Endothelial cell of umbilical vein (primary cell): ENCODE results near the gene LRRC56. TPM values are rescaled to one million over a fixed set of nuclear protein-coding genes. Genes with fewer than 3 reads are reported as not detected.

Experiments used
- BruUV-seq: library from RNA; stranded (reverse); fragments of 400-500 nt; replicated peaks from 2 replicates; lab custom pipeline; 2021; lab: Mats Ljungman, UMichigan
- CTCF ChIA-PET: fragments of 300-600, 350-600 bp; sonication (Branson Sonifier 250); formaldehyde crosslinking; loops from one replicate; lab custom pipeline; 2021; ENCODE audit warnings: antibody characterized with exemption, inconsistent platforms; lab: Charles Lee
- POLR2A ChIA-PET: fragments of 300-600, 350-600 bp; sonication (Branson Sonifier 250); formaldehyde crosslinking; loops from one replicate; lab custom pipeline; 2021; ENCODE audit warnings: antibody characterized with exemption, inconsistent platforms; lab: Charles Lee
- DNase-seq: peaks from one replicate; pipeline ENCODE4 v3.0.0-alpha.2; 2011; ENCODE audit warnings: low read depth, low spot score
- FAIRE-seq: peaks from 2 replicates; lab custom pipeline; 2011; peaks lifted over from hg19 to GRCh38; lab: Jason Lieb, UNC
- H2AFZ ChIP-seq: 2 replicates; pipeline ENCODE4 v1.6.0; 2012; ENCODE audit warnings: low read depth, low read length, control low read depth, inconsistent platforms
- H3K27ac ChIP-seq: 2 replicates; pipeline ENCODE4 v1.5.1; 2011; ENCODE audit warnings: low read depth, mild to moderate bottlenecking, control low read depth, low read length, moderate library complexity; ENCODE audit not compliant: insufficient read depth
- H3K27me3 ChIP-seq, 2 experiments: 2 replicates each; pipeline versions ENCODE4 v1.6.0 to v1.6.1; 2011; ENCODE audit warnings: low read length in 2 of 2, mixed read lengths in 1 of 2; ENCODE audit not compliant: control insufficient read depth in 2 of 2, insufficient read depth in 2 of 2
- H3K36me3 ChIP-seq, 2 experiments: 2 replicates in 1 of 2; 3 replicates in 1 of 2; pipeline ENCODE4 v1.5.1; 2011; ENCODE audit warnings: low read length in 2 of 2, mild to moderate bottlenecking in 1 of 2, moderate library complexity in 1 of 2; ENCODE audit not compliant: control insufficient read depth in 2 of 2, insufficient read depth in 2 of 2; ENCODE audit errors: extremely low read depth in 1 of 2
- H3K4me1 ChIP-seq: 3 replicates; pipeline ENCODE4 v1.5.1; 2011; ENCODE audit warnings: mild to moderate bottlenecking, low read length; ENCODE audit not compliant: control insufficient read depth, insufficient read depth; ENCODE audit errors: extremely low read depth
- H3K4me2 ChIP-seq: 2 replicates; pipeline ENCODE4 v1.6.1; 2011; ENCODE audit warnings: low read length, control low read depth, mixed read lengths; ENCODE audit not compliant: insufficient read depth
- H3K4me3 ChIP-seq, 3 experiments: fragments of 200-600 bp in 1 of 3; sonication (generic), shearing (Covaris generic) in 1 of 3; replicated peaks in 1 of 3; 2 replicates each; pipeline ENCODE4 v1.5.1; 2011 to 2016; ENCODE audit warnings: control low read depth in 3 of 3, low read length in 3 of 3, mild to moderate bottlenecking in 2 of 3, inconsistent platforms in 1 of 3, low read depth in 1 of 3, moderate library complexity in 1 of 3; ENCODE audit not compliant: insufficient read depth in 1 of 3
- H3K79me2 ChIP-seq: 2 replicates; pipeline ENCODE4 v1.6.0; 2012; ENCODE audit warnings: low read length, inconsistent platforms; ENCODE audit not compliant: control insufficient read depth, insufficient read depth
- H3K9ac ChIP-seq: replicated peaks from 2 replicates; pipeline ENCODE3; 2011; ENCODE audit warnings: low read length, control low read depth; ENCODE audit not compliant: insufficient read depth; ENCODE audit errors: extremely low read depth
- H3K9me1 ChIP-seq: replicated peaks from 3 replicates; pipeline ENCODE4 v1.6.0; 2011; ENCODE audit warnings: mild to moderate bottlenecking, low read length; ENCODE audit not compliant: control insufficient read depth, insufficient read depth; ENCODE audit errors: extremely low read depth
- H3K9me3 ChIP-seq: replicated peaks from 2 replicates; pipeline ENCODE4 v1.5.1; 2012; ENCODE audit warnings: low read length, inconsistent platforms; ENCODE audit not compliant: control insufficient read depth, insufficient read depth
- H4K20me1 ChIP-seq: replicated peaks from 2 replicates; pipeline ENCODE3; 2011; ENCODE audit warnings: mild to moderate bottlenecking, low read length; ENCODE audit not compliant: control insufficient read depth, insufficient read depth; ENCODE audit errors: extremely low read depth
- EZH2 ChIP-seq: IDR thresholded peaks from 2 replicates; pipeline ENCODE4 v1.6.1; 2012; ENCODE audit warnings: borderline replicate concordance, low read depth, mild to moderate bottlenecking, moderate library complexity, low read length, inconsistent platforms; ENCODE audit not compliant: severe bottlenecking
- FOS ChIP-seq: IDR thresholded peaks from 2 replicates; pipeline ENCODE4 v1.6.1; 2011; ENCODE audit warnings: mild to moderate bottlenecking, low read length, moderate library complexity, borderline replicate concordance; ENCODE audit not compliant: insufficient read depth
- GATA2 ChIP-seq: IDR thresholded peaks from 2 replicates; pipeline ENCODE4 v1.7.0; 2011; ENCODE audit warnings: low read depth, mild to moderate bottlenecking, moderate library complexity, mixed read lengths, low read length; ENCODE audit not compliant: insufficient read length, insufficient read depth
- JUN ChIP-seq: IDR thresholded peaks from 2 replicates; pipeline ENCODE4 v1.6.1; 2011; ENCODE audit warnings: borderline replicate concordance, low read depth; ENCODE audit not compliant: insufficient read length, insufficient read depth
- MYC ChIP-seq: IDR thresholded peaks from one replicate; pipeline ENCODE4 v1.6.1; 2011; ENCODE audit warnings: mild to moderate bottlenecking, low read depth, low read length
- POLR2A ChIP-seq: IDR thresholded peaks from 2 replicates; pipeline ENCODE4 v1.6.1; 2012; ENCODE audit warnings: low read depth, mild to moderate bottlenecking, control low read depth, low read length
- POLR2AphosphoS5 ChIP-seq: IDR thresholded peaks from 2 replicates; pipeline ENCODE4 v1.6.1; 2012; ENCODE audit warnings: low read depth, mild to moderate bottlenecking, control low read depth, low read length, moderate library complexity; ENCODE audit not compliant: insufficient read depth
- dilution Hi-C: fragments of 300-500 bp; cut with MboI; formaldehyde crosslinking; loops from one replicate; pipeline ENCODE4 v1.15.0; 2019; ENCODE audit warnings: low sequenced_read_pairs; ENCODE audit not compliant: extremely low pct_ligation_motif_present
- intact Hi-C: fragments of 100-400 bp; cut with micrococcal nuclease; formaldehyde crosslinking; loops from one replicate; pipeline ENCODE4 v1.10.0; 2022
- polyA plus RNA-seq, 4 experiments: library from polyadenylated mRNA; depleted of rRNA in 3 of 4; stranded (reverse) in 3 of 4; unstranded in 1 of 4; fragments of >200 nt; gene quantifications; 2 replicates each; pipeline versions ENCODE4 v1.2.1 to v1.2.3, GENCODE V29; 2011 to 2012; ENCODE audit warnings: missing spikeins in 1 of 4
- total RNA-seq: library from RNA; stranded (reverse); gene quantifications from 2 replicates; pipeline ENCODE4 v1.2.3, GENCODE V29; 2021
- TF ChIP-seq, protein P1 (sequence below): IDR thresholded peaks from 2 replicates; pipeline ENCODE4 v1.6.1; 2011; ENCODE audit not compliant: insufficient read depth, insufficient read length
- TF ChIP-seq, protein P2 (sequence below), 2 donors: IDR thresholded peaks; 1 replicate in 1 of 2; 2 replicates in 1 of 2; pipeline ENCODE4 v1.5.1; 2011; ENCODE audit warnings: low read length in 2 of 2, mild to moderate bottlenecking in 2 of 2, moderate library complexity in 2 of 2, control low read depth in 1 of 2, inconsistent platforms in 1 of 2, low read depth in 1 of 2; ENCODE audit not compliant: insufficient read depth in 1 of 2; ENCODE audit errors: extremely low read depth in 1 of 2

Gene LRRC56
- total and polyA plus RNA-seq, 2 donors (not counting 3 experiments of a cell fraction or from before 2014, with no cell fraction given): 0.47 to 0.55 TPM

DNA sequence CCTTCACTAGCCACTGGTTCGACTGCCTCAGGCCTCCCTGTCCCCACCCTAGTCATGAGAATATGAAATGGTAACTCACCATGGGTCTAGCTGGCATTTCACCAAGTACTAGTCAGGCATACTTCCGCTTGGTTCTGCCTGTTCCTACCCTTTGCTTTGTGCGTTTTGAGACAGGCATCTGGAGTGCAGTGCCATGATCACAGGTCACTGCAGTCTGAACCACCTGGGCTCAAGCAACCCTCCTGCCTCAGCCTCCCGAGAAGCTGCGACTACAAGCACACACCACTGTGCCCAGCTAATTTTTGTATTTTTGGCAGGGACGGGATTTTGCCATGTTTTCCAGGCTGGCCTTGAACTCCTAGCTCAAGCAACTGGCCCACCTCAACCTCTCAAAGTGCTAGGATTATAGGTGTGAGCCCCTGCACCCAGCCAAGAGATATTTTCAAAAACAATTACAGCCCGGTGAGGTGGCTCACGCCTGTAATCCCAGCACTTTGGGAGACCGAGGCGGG lies 16.1 kb upstream of the LRRC56 start:
- ChIA-PET CTCF (interaction anchor here (1.2 kb wide), 1 partner anchor 81 kb away, joined by 4 read pairs; no protein-coding TSS in a partner anchor), POLR2A (no interaction called here)
- DNase-seq (no peak), FAIRE-seq (no peak)
- H2AFZ ChIP-seq: no peak overlapping the region
- BruUV-seq: no TSS peak
- H3K27me3 ChIP-seq: no peaks in the 10 kb centered on the region
- H3K9me1 ChIP-seq: no peaks in the 10 kb centered on the region
- no peak for TF ChIP-seq MYC
- TF ChIP-seq, protein P1, sequence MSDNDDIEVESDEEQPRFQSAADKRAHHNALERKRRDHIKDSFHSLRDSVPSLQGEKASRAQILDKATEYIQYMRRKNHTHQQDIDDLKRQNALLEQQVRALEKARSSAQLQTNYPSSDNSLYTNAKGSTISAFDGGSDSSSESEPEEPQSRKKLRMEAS: no peak
- TF ChIP-seq GATA2: no peak
- TF ChIP-seq JUN: no peak
- no peak for TF ChIP-seq POLR2A
- TF ChIP-seq POLR2AphosphoS5: no peak
- TF ChIP-seq FOS: no peak
- TF ChIP-seq, protein P2, sequence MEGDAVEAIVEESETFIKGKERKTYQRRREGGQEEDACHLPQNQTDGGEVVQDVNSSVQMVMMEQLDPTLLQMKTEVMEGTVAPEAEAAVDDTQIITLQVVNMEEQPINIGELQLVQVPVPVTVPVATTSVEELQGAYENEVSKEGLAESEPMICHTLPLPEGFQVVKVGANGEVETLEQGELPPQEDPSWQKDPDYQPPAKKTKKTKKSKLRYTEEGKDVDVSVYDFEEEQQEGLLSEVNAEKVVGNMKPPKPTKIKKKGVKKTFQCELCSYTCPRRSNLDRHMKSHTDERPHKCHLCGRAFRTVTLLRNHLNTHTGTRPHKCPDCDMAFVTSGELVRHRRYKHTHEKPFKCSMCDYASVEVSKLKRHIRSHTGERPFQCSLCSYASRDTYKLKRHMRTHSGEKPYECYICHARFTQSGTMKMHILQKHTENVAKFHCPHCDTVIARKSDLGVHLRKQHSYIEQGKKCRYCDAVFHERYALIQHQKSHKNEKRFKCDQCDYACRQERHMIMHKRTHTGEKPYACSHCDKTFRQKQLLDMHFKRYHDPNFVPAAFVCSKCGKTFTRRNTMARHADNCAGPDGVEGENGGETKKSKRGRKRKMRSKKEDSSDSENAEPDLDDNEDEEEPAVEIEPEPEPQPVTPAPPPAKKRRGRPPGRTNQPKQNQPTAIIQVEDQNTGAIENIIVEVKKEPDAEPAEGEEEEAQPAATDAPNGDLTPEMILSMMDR (IDR thresholded peaks at IDR 0.05; ENCODE audit: extremely low read depth in 1 of 2, insufficient read depth in 1 of 2, low read depth in 1 of 2, low read length in 2 of 2): no peak
- no peak for TF ChIP-seq EZH2
- peaks cover 3% of the 10 kb centered on the region for H3K4me1 ChIP-seq
- no peak overlapping the region for H3K9ac ChIP-seq
- dilution Hi-C loops: no loop called here
- H3K36me3 ChIP-seq: no peaks in the 10 kb centered on the region
- intact Hi-C loops: no loop called here
- H3K4me2 ChIP-seq: no peak overlapping the region
- H3K79me2 ChIP-seq: no peaks in the 10 kb centered on the region
- H3K4me3 ChIP-seq: no peak overlapping the region
- no peaks in the 10 kb centered on the region for H3K9me3 ChIP-seq
- no peak overlapping the region for H3K27ac ChIP-seq
- no peaks in the 10 kb centered on the region for H4K20me1 ChIP-seq
